HG03108 (cell line): ENCODE results near the gene TRIM61.

Experiments used
- ATAC-seq: cut with Tn5 transposase; IDR thresholded peaks from one replicate; pipeline ENCODE4 v1.9.1; 2021; ENCODE audit warnings: moderate library complexity; ENCODE audit not compliant: unreplicated experiment

The TRIM61 gene

DNA sequence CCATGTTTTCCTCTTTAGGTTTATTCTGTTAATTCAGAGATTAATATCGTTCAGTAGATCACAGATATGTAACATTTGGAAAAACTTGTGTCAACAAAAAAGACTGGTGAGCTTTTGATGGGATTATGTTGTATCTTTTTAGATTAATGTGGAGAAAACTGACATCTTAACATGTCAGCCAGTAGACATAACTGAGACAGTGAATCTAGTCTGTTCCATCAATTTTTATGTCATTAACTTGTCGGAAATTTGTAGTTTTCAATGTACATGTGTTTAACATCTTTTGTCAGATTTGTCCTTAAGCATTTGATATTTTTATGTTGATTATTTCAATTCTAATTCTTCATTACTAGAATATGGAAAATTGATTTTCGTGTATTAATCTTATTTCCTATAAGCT, 58.5 kb downstream of the TRIM61 start:
- ATAC-seq, result no peak
